HCT116 (cell line): ENCODE data around the gene ALDH1L2. TPM values are rescaled to one million over a fixed set of nuclear protein-coding genes. Genes with fewer than 3 reads are reported as not detected.

Experiments
- ATAC-seq: fragments of 200-7000 bp; cut with Tn5 transposase; 2 replicates; pipeline ENCODE4 v1.9.1; 2020; ENCODE audit warnings: mild to moderate bottlenecking, moderate library complexity
- BruUV-seq: library from RNA; stranded (reverse); fragments of 400-500 nt; replicated peaks from 2 replicates; lab custom pipeline; 2021; lab: Mats Ljungman, UMichigan
- CTCF ChIA-PET: fragments of 300-600 bp; sonication (Branson Sonifier 250); formaldehyde crosslinking; loops from one replicate; lab custom pipeline; 2021; ENCODE audit warnings: antibody characterized with exemption; lab: Charles Lee
- POLR2A ChIA-PET: fragments of 300-600, 350-600 bp; sonication (Branson Sonifier 250); formaldehyde crosslinking; loops from one replicate; lab custom pipeline; 2021; ENCODE audit warnings: antibody characterized with exemption; lab: Charles Lee
- RAD21 ChIA-PET, 2 experiments: fragments of 300-600 bp; sonication (Branson Sonifier 250); formaldehyde crosslinking; loops; one replicate each; lab custom pipeline; 2023; ENCODE audit warnings: low total read pairs in 2 of 2; ENCODE audit not compliant: uncharacterized antibody in 2 of 2, unreplicated experiment in 2 of 2, low non-redundant PET in 1 of 2; lab: Charles Lee
- DNase-seq: peaks from one replicate; pipeline ENCODE4 v3.0.0-alpha.2; 2010; ENCODE audit warnings: low read depth, low spot score
- H2AFZ ChIP-seq: fragments of 200-600 bp; shearing (Covaris generic), sonication (generic); 2 replicates; pipeline ENCODE4 v1.6.1; 2017; ENCODE audit warnings: low read depth, mixed run types, mixed read lengths, antibody characterized with exemption, low read length; ENCODE audit not compliant: poor library complexity, severe bottlenecking
- H3K27ac ChIP-seq: 2 replicates; pipeline ENCODE4 v1.5.1; 2012; ENCODE audit warnings: low read depth, low read length
- H3K27me3 ChIP-seq: fragments of 200-600 bp; sonication (generic); 2 replicates; pipeline ENCODE4 v1.6.1; 2016; ENCODE audit warnings: mixed run types, low read length, mixed read lengths; ENCODE audit not compliant: insufficient read depth
- H3K36me3 ChIP-seq, 2 experiments: fragments of 200-500 bp in 1 of 2; fragments of 200-600 bp in 1 of 2; sonication (Bioruptor generic) in 1 of 2; sonication (generic) in 1 of 2; 2 replicates each; pipeline versions ENCODE4 v1.5.1 to v1.6.1; 2014 to 2016; ENCODE audit warnings: low read length in 2 of 2, inconsistent platforms in 1 of 2, mixed read lengths in 1 of 2, mixed run types in 1 of 2; ENCODE audit not compliant: insufficient read depth in 2 of 2, control insufficient read depth in 1 of 2
- H3K4me1 ChIP-seq, 2 experiments: fragments of 200-600 bp in 1 of 2; sonication (generic) in 1 of 2; 2 replicates each; pipeline versions ENCODE4 v1.5.1 to v1.6.1; 2012 to 2017; ENCODE audit warnings: low read length in 2 of 2, inconsistent platforms in 1 of 2, mild to moderate bottlenecking in 1 of 2, mixed read lengths in 1 of 2, mixed run types in 1 of 2, moderate library complexity in 1 of 2; ENCODE audit not compliant: insufficient read depth in 2 of 2, control insufficient read depth in 1 of 2
- H3K4me2 ChIP-seq: fragments of 200-600 bp; sonication (generic); 2 replicates; pipeline ENCODE4 v1.6.1; 2017; ENCODE audit warnings: mixed run types, low read length, mixed read lengths
- H3K4me3 ChIP-seq, 2 experiments: fragments of 200-600 bp in 1 of 2; sonication (generic) in 1 of 2; replicated peaks in 1 of 2; 2 replicates each; pipeline ENCODE4 v1.5.1; 2011 to 2016; ENCODE audit warnings: low read length in 2 of 2, control low read depth in 1 of 2, low read depth in 1 of 2, mild to moderate bottlenecking in 1 of 2, mixed read lengths in 1 of 2, mixed run types in 1 of 2
- H3K79me2 ChIP-seq: fragments of 200-600 bp; sonication (generic); 2 replicates; pipeline ENCODE4 v1.6.1; 2017; ENCODE audit warnings: mild to moderate bottlenecking, mixed run types, low read length, moderate library complexity, mixed read lengths; ENCODE audit not compliant: insufficient read depth
- H3K9ac ChIP-seq: fragments of 200-600 bp; sonication (generic); 2 replicates; pipeline ENCODE4 v1.6.1; 2016; ENCODE audit warnings: low read length, mixed read lengths
- H3K9me2 ChIP-seq: fragments of 200-600 bp; sonication (generic), shearing (Covaris generic); 2 replicates; pipeline ENCODE4 v1.6.1; 2017; ENCODE audit warnings: mixed run types, mild to moderate bottlenecking, moderate library complexity; ENCODE audit not compliant: insufficient read depth
- H3K9me3 ChIP-seq, 2 experiments: fragments of 200-500 bp in 1 of 2; fragments of 200-600 bp in 1 of 2; sonication (Bioruptor generic) in 1 of 2; sonication (generic) in 1 of 2; 2 replicates each; pipeline ENCODE4 v1.6.1; 2014 to 2017; ENCODE audit warnings: low read length in 2 of 2, mixed read lengths in 2 of 2, inconsistent platforms in 1 of 2, low read depth in 1 of 2, mild to moderate bottlenecking in 1 of 2, mixed run types in 1 of 2, moderate library complexity in 1 of 2; ENCODE audit not compliant: control insufficient read depth in 1 of 2, insufficient read depth in 1 of 2
- H4K20me1 ChIP-seq: fragments of 200-600 bp; sonication (generic), shearing (Covaris generic); 2 replicates; pipeline ENCODE4 v1.6.1; 2017; ENCODE audit warnings: mixed run types, mild to moderate bottlenecking, moderate library complexity; ENCODE audit not compliant: insufficient read depth
- CBX3 ChIP-seq: IDR thresholded peaks from 2 replicates; pipeline ENCODE4 v1.6.1; 2012; ENCODE audit warnings: low read depth
- CEBPB ChIP-seq: IDR thresholded peaks from 2 replicates; pipeline ENCODE4 v1.6.1; 2012; ENCODE audit warnings: low read depth
- EGR1 ChIP-seq: IDR thresholded peaks from 2 replicates; pipeline ENCODE4 v1.6.1; 2012; ENCODE audit warnings: low read depth
- EZH2 ChIP-seq: fragments of 200-600 bp; sonication (generic); IDR thresholded peaks from 2 replicates; pipeline ENCODE4 v1.6.1; 2017; ENCODE audit warnings: antibody characterized with exemption, mixed run types
- EZH2phosphoT487 ChIP-seq: fragments of 200-600 bp; IDR thresholded peaks from 2 replicates; pipeline ENCODE4 v1.6.1; 2018; ENCODE audit warnings: antibody characterized with exemption, borderline replicate concordance
- FOSL1 ChIP-seq: IDR thresholded peaks from 2 replicates; pipeline ENCODE4 v1.6.1; 2012; ENCODE audit warnings: low read depth
- JUND ChIP-seq: IDR thresholded peaks from 2 replicates; pipeline ENCODE4 v1.6.1; 2012
- POLR2AphosphoS5 ChIP-seq: IDR thresholded peaks from 2 replicates; pipeline ENCODE4 v1.6.1; 2011; ENCODE audit warnings: mild to moderate bottlenecking, low read depth, low read length, moderate library complexity
- RAD21 ChIP-seq: IDR thresholded peaks from 2 replicates; pipeline ENCODE4 v1.6.1; 2012; ENCODE audit warnings: low read depth, mild to moderate bottlenecking
- SP1 ChIP-seq: IDR thresholded peaks from 2 replicates; pipeline ENCODE4 v1.6.1; 2012; ENCODE audit warnings: low read depth
- SRF ChIP-seq: IDR thresholded peaks from 2 replicates; pipeline ENCODE4 v1.6.1; 2012; ENCODE audit warnings: low read depth
- TCF7L2 ChIP-seq: IDR thresholded peaks from 2 replicates; pipeline ENCODE4 v1.7.0; 2011; ENCODE audit warnings: borderline replicate concordance, inconsistent platforms; ENCODE audit not compliant: insufficient read depth, insufficient read length; ENCODE audit errors: extremely low read depth
- YY1 ChIP-seq: IDR thresholded peaks from 2 replicates; pipeline ENCODE4 v1.6.1; 2011; ENCODE audit warnings: low read length, low read depth, moderate library complexity, mild to moderate bottlenecking; ENCODE audit not compliant: insufficient replicate concordance; ENCODE audit errors: extremely low read depth
- ZNF274 ChIP-seq: fragments of 200-500 bp; sonication (Bioruptor generic); IDR thresholded peaks from 2 replicates; pipeline ENCODE4 v1.6.1; 2014; ENCODE audit warnings: mild to moderate bottlenecking, low read depth, low read length, inconsistent platforms
- intact Hi-C: fragments of 100-400 bp; cut with micrococcal nuclease; formaldehyde crosslinking; loops from 2 replicates; pipeline ENCODE4 v1.10.0; 2022
- total RNA-seq: library from RNA; stranded (reverse); gene quantifications from one replicate; pipeline ENCODE4 v1.2.1, GENCODE V29; 2021; ENCODE audit not compliant: unreplicated experiment
- TF ChIP-seq, protein P1 (sequence below): IDR thresholded peaks from 2 replicates; pipeline ENCODE4 v1.6.1; 2012
- TF ChIP-seq, protein P2 (sequence below): IDR thresholded peaks from 2 replicates; pipeline ENCODE4 v1.6.1; 2011; ENCODE audit warnings: mild to moderate bottlenecking, low read length, moderate library complexity; ENCODE audit not compliant: insufficient replicate concordance; ENCODE audit errors: extremely low read depth
- TF ChIP-seq, protein P3 (sequence below): IDR thresholded peaks from 2 replicates; pipeline ENCODE4 v1.6.1; 2012
- TF ChIP-seq, protein P4 (sequence below), 3 experiments: fragments of 200-600 bp in 1 of 3; sonication (generic) in 1 of 3; IDR thresholded peaks in 2 of 3; conservative IDR thresholded peaks in 1 of 3; 2 replicates each; pipeline ENCODE4 v1.5.1; 2012 to 2017; ENCODE audit warnings: low read depth in 2 of 3, low read length in 2 of 3, antibody characterized with exemption in 1 of 3, borderline replicate concordance in 1 of 3, control low read depth in 1 of 3, mild to moderate bottlenecking in 1 of 3, mixed read lengths in 1 of 3, mixed run types in 1 of 3, moderate library complexity in 1 of 3; ENCODE audit not compliant: insufficient read depth in 1 of 3
- TF ChIP-seq, protein P5 (sequence below): IDR thresholded peaks from 2 replicates; pipeline ENCODE4 v1.6.1; 2012; ENCODE audit warnings: low read depth

ALDH1L2 gene
- total RNA-seq, 1 experiment from 2014 or later = 1.5 TPM

DNA sequence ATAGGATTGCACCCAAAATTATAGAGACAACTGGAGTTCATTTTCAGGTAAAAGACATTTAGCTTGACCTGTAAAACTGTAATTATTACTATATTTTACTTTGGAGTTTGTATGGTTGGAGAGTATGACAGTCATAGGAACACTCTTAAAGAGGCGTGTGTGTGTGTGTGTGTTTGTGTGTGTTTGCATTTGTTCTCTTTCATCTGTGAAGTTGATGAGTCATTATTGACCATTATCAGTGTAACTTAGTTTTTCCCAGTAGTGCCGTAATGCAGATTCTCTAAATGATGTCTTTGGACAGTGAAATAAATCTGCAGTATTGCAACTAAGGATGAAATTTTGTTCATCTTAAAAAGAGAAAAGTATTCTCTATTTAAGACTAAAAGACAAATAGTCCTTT, 36.3 kb upstream of the ALDH1L2 start:
- CTCF ChIA-PET = no interaction called here
- H2AFZ ChIP-seq = no peak overlapping the region
- intact Hi-C loops = no loop called here
- no peaks in the 10 kb centered on the region for H4K20me1 ChIP-seq
- H3K36me3 ChIP-seq = peaks cover 31 to 38% of the 10 kb centered on the region in 2 experiments
- DNase-seq (no peak), ATAC-seq (no peak)
- POLR2A ChIA-PET = no interaction called here
- RAD21 ChIA-PET = no interaction called here
- no peaks in the 10 kb centered on the region for H3K27me3 ChIP-seq
- no peak overlapping the region for H3K4me2 ChIP-seq
- H3K4me3 ChIP-seq = no peak overlapping the region
- H3K79me2 ChIP-seq = no peaks in the 10 kb centered on the region
- H3K9me2 ChIP-seq = no peaks in the 10 kb centered on the region
- H3K27ac ChIP-seq = no peak overlapping the region
- H3K4me1 ChIP-seq = no peaks in the 10 kb centered on the region
- H3K9me3 ChIP-seq = no peaks in the 10 kb centered on the region
- no peak overlapping the region for H3K9ac ChIP-seq
- no TSS peak for BruUV-seq
- TF ChIP-seq YY1 = no peak
- no peak for TF ChIP-seq FOSL1
- TF ChIP-seq, protein P1, sequence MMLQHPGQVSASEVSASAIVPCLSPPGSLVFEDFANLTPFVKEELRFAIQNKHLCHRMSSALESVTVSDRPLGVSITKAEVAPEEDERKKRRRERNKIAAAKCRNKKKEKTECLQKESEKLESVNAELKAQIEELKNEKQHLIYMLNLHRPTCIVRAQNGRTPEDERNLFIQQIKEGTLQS = no peak
- TF ChIP-seq, protein P2, sequence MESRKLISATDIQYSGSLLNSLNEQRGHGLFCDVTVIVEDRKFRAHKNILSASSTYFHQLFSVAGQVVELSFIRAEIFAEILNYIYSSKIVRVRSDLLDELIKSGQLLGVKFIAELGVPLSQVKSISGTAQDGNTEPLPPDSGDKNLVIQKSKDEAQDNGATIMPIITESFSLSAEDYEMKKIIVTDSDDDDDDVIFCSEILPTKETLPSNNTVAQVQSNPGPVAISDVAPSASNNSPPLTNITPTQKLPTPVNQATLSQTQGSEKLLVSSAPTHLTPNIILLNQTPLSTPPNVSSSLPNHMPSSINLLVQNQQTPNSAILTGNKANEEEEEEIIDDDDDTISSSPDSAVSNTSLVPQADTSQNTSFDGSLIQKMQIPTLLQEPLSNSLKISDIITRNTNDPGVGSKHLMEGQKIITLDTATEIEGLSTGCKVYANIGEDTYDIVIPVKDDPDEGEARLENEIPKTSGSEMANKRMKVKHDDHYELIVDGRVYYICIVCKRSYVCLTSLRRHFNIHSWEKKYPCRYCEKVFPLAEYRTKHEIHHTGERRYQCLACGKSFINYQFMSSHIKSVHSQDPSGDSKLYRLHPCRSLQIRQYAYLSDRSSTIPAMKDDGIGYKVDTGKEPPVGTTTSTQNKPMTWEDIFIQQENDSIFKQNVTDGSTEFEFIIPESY = no peak
- TF ChIP-seq POLR2AphosphoS5 = no peak
- no peak for TF ChIP-seq EGR1
- no peak for TF ChIP-seq SRF
- no peak for TF ChIP-seq ZNF274
- TF ChIP-seq CBX3 = no peak
- no peak for TF ChIP-seq CEBPB
- TF ChIP-seq, protein P3, sequence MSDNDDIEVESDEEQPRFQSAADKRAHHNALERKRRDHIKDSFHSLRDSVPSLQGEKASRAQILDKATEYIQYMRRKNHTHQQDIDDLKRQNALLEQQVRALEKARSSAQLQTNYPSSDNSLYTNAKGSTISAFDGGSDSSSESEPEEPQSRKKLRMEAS = no peak
- TF ChIP-seq, protein P4, sequence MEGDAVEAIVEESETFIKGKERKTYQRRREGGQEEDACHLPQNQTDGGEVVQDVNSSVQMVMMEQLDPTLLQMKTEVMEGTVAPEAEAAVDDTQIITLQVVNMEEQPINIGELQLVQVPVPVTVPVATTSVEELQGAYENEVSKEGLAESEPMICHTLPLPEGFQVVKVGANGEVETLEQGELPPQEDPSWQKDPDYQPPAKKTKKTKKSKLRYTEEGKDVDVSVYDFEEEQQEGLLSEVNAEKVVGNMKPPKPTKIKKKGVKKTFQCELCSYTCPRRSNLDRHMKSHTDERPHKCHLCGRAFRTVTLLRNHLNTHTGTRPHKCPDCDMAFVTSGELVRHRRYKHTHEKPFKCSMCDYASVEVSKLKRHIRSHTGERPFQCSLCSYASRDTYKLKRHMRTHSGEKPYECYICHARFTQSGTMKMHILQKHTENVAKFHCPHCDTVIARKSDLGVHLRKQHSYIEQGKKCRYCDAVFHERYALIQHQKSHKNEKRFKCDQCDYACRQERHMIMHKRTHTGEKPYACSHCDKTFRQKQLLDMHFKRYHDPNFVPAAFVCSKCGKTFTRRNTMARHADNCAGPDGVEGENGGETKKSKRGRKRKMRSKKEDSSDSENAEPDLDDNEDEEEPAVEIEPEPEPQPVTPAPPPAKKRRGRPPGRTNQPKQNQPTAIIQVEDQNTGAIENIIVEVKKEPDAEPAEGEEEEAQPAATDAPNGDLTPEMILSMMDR (IDR thresholded peaks at IDR 0.05 in 2 of 3, conservative IDR thresholded peaks at IDR 0.05 in 1 of 3; ENCODE audit: borderline replicate concordance in 1 of 3, insufficient read depth in 1 of 3, low read depth in 2 of 3, low read length in 2 of 3) = no peak
- no peak for TF ChIP-seq JUND
- TF ChIP-seq, protein P5, sequence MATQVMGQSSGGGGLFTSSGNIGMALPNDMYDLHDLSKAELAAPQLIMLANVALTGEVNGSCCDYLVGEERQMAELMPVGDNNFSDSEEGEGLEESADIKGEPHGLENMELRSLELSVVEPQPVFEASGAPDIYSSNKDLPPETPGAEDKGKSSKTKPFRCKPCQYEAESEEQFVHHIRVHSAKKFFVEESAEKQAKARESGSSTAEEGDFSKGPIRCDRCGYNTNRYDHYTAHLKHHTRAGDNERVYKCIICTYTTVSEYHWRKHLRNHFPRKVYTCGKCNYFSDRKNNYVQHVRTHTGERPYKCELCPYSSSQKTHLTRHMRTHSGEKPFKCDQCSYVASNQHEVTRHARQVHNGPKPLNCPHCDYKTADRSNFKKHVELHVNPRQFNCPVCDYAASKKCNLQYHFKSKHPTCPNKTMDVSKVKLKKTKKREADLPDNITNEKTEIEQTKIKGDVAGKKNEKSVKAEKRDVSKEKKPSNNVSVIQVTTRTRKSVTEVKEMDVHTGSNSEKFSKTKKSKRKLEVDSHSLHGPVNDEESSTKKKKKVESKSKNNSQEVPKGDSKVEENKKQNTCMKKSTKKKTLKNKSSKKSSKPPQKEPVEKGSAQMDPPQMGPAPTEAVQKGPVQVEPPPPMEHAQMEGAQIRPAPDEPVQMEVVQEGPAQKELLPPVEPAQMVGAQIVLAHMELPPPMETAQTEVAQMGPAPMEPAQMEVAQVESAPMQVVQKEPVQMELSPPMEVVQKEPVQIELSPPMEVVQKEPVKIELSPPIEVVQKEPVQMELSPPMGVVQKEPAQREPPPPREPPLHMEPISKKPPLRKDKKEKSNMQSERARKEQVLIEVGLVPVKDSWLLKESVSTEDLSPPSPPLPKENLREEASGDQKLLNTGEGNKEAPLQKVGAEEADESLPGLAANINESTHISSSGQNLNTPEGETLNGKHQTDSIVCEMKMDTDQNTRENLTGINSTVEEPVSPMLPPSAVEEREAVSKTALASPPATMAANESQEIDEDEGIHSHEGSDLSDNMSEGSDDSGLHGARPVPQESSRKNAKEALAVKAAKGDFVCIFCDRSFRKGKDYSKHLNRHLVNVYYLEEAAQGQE = no peak
- TF ChIP-seq EZH2phosphoT487 = no peak
- no peak for TF ChIP-seq SP1
- no peak for TF ChIP-seq RAD21
- TF ChIP-seq TCF7L2 = no peak
- no peak for TF ChIP-seq EZH2
